Left ventricle myocardium inferior (tissue), 1 donor: Measurements from ENCODE around the gene LEP. TPM values are rescaled to one million over a fixed set of nuclear protein-coding genes. Genes with fewer than 3 reads are reported as not detected.

Experiments used
- DNase-seq: peaks from one replicate; pipeline ENCODE4 v3.0.0-alpha.2; 2020
- H3K27ac ChIP-seq: fragments of 200-600 bp; replicated peaks from 2 replicates; pipeline ENCODE4 v1.8.0; 2021
- H3K27me3 ChIP-seq: fragments of 200-600 bp; 2 replicates; pipeline ENCODE4 v1.8.0; 2021; ENCODE audit warnings: low read depth
- H3K36me3 ChIP-seq: fragments of 200-600 bp; 2 replicates; pipeline ENCODE4 v1.8.0; 2021
- H3K4me1 ChIP-seq: fragments of 200-600 bp; 2 replicates; pipeline ENCODE4 v1.8.0; 2021
- H3K4me3 ChIP-seq: fragments of 200-600 bp; 2 replicates; pipeline ENCODE4 v1.8.0; 2021; ENCODE audit warnings: mild to moderate bottlenecking, moderate library complexity
- H3K9me3 ChIP-seq: fragments of 200-600 bp; replicated peaks from 2 replicates; pipeline ENCODE4 v1.8.0; 2021
- CTCF ChIP-seq: fragments of 200-600 bp; IDR thresholded peaks from 2 replicates; pipeline ENCODE4 v1.8.0; 2021; ENCODE audit warnings: antibody characterized with exemption, mild to moderate bottlenecking, borderline replicate concordance
- intact Hi-C: fragments of 100-400 bp; cut with micrococcal nuclease; formaldehyde crosslinking; loops from one replicate; pipeline ENCODE4 v1.11.0; 2022
- total RNA-seq: library from RNA; stranded (reverse); fragmentation: NEBNext Ultra II Directional; extraction: Animal tissue kit (Norgen Biotek cat#: 25700); gene quantifications from one replicate; pipeline ENCODE4 v1.2.1, GENCODE V29; 2021
- donor health status: DM: no; HTN: yes; CAD: no; lungs with severe emphysema.

Gene LEP
- total RNA-seq, 1 donor from 2014 or later = 0.14 TPM

GRCh38 chr7:128200376-128200775, 40.7 kb upstream of the LEP start:
- no peak for DNase-seq
- Histone ChIP-seq H3K4me1 (peaks cover 13% of the 10 kb centered on the region), H3K36me3 (no peaks in the 10 kb centered on the region), H3K9me3 (peaks cover 9% of the 10 kb centered on the region), H3K27ac (no peak overlapping the region), H3K27me3 (peaks cover 84% of the 10 kb centered on the region), H3K4me3 (no peak overlapping the region)
- TF ChIP-seq CTCF = no peak
- intact Hi-C loops = no loop called here

GRCh38 chr7:128201067-128201689, 39.9 kb upstream of the LEP start:
- no peak for TF ChIP-seq CTCF
- Histone ChIP-seq H3K4me3 (peak overlapping the region; percentile 44), H3K4me1 (peaks cover 13% of the 10 kb centered on the region), H3K27ac (no peak overlapping the region), H3K27me3 (peaks cover 89% of the 10 kb centered on the region), H3K36me3 (no peaks in the 10 kb centered on the region), H3K9me3 (peaks cover under 1% of the 10 kb centered on the region)
- intact Hi-C loops = no loop called here
- no peak for DNase-seq

- DNase-seq = no peak
- intact Hi-C loops = no loop called here
- H3K9me3 ChIP-seq = no peaks in the 10 kb centered on the region
- H3K4me3 ChIP-seq = peak overlapping the region; percentile 44
- peaks cover 13% of the 10 kb centered on the region for H3K4me1 ChIP-seq
- no peak overlapping the region for H3K27ac ChIP-seq
- TF ChIP-seq CTCF = no peak
- no peaks in the 10 kb centered on the region for H3K36me3 ChIP-seq
- H3K27me3 ChIP-seq = peaks cover 89% of the 10 kb centered on the region
Measured at GRCh38 chr7:128201690-128202085, 39.4 kb upstream of the LEP start.

GRCh38 chr7:128202287-128202957, 38.7 kb upstream of the LEP start:
- Histone ChIP-seq H3K4me1 (peaks cover 13% of the 10 kb centered on the region), H3K9me3 (no peaks in the 10 kb centered on the region), H3K27me3 (peaks cover 91% of the 10 kb centered on the region), H3K4me3 (peak overlapping the region; percentile 38), H3K36me3 (no peaks in the 10 kb centered on the region), H3K27ac (no peak overlapping the region)
- DNase-seq = no peak
- no peak for TF ChIP-seq CTCF
- intact Hi-C loops = no loop called here

- DNase-seq = no peak
- intact Hi-C loops = no loop called here
- Histone ChIP-seq H3K4me3 (peak overlapping the region; percentile 38), H3K27ac (no peak overlapping the region), H3K9me3 (no peaks in the 10 kb centered on the region), H3K36me3 (no peaks in the 10 kb centered on the region), H3K4me1 (peaks cover 13% of the 10 kb centered on the region), H3K27me3 (peaks cover 91% of the 10 kb centered on the region)
- no peak for TF ChIP-seq CTCF
Measured at GRCh38 chr7:128203047-128203491, 38.0 kb upstream of the LEP start.
